ENCODE measurements around the gene ANKS1B. TPM values are rescaled to one million over a fixed set of nuclear protein-coding genes. Genes with fewer than 3 reads are reported as not detected.

Gene ANKS1B
- total RNA-seq, 1 donor from 2014 or later = 8.2 TPM

GRCh38 chr12:99302874-99303273 lies 681.9 kb downstream of the ANKS1B start:
- H3K4me1 ChIP-seq = no peaks in the 10 kb centered on the region
- H3K27ac ChIP-seq = no peak overlapping the region
- H3K36me3 ChIP-seq = no peaks in the 10 kb centered on the region
- TF ChIP-seq CTCF (IDR thresholded peaks at IDR 0.05) = no peak
- no peaks in the 10 kb centered on the region for H3K27me3 ChIP-seq
- intact Hi-C loops (cut with DNase I) = no loop called here
- no peaks in the 10 kb centered on the region for H3K9me3 ChIP-seq
- no peak overlapping the region for H3K4me3 ChIP-seq
- DNase-seq (ENCODE audit: low spot score in 2 of 2) = no peak

- no peak for TF ChIP-seq CTCF (IDR thresholded peaks at IDR 0.05)
- H3K4me3 ChIP-seq = no peak overlapping the region
- H3K27ac ChIP-seq = no peak overlapping the region
- intact Hi-C loops (cut with DNase I) = no loop called here
- H3K9me3 ChIP-seq = peaks cover 0 to 26% of the 10 kb centered on the region in 2 donors
- H3K36me3 ChIP-seq = no peaks in the 10 kb centered on the region
- H3K4me1 ChIP-seq = no peaks in the 10 kb centered on the region
- H3K27me3 ChIP-seq = no peaks in the 10 kb centered on the region
- DNase-seq (ENCODE audit: low spot score in 2 of 2) = no peak
Measured at GRCh38 chr12:99287136-99287535, 697.6 kb downstream of the ANKS1B start.

- TF ChIP-seq CTCF (IDR thresholded peaks at IDR 0.05) = no peak
- Histone ChIP-seq H3K4me1 (no peaks in the 10 kb centered on the region), H3K36me3 (no peaks in the 10 kb centered on the region), H3K27ac (no peak overlapping the region), H3K9me3 (no peaks in the 10 kb centered on the region), H3K27me3 (no peaks in the 10 kb centered on the region), H3K4me3 (no peak overlapping the region)
- intact Hi-C loops (cut with DNase I) = no loop called here
- no peak for DNase-seq (ENCODE audit: low spot score in 2 of 2)
Measured at GRCh38 chr12:99284161-99284560, 700.6 kb downstream of the ANKS1B start.

- no peaks in the 10 kb centered on the region for H3K36me3 ChIP-seq
- TF ChIP-seq CTCF (IDR thresholded peaks at IDR 0.05) = no peak
- no peak for DNase-seq (ENCODE audit: low spot score in 2 of 2)
- no peaks in the 10 kb centered on the region for H3K27me3 ChIP-seq
- intact Hi-C loops (cut with DNase I) = no loop called here
- no peak overlapping the region for H3K27ac ChIP-seq
- H3K4me1 ChIP-seq = no peaks in the 10 kb centered on the region
- no peak overlapping the region for H3K4me3 ChIP-seq
- no peaks in the 10 kb centered on the region for H3K9me3 ChIP-seq
Measured at GRCh38 chr12:99282624-99283023, 702.1 kb downstream of the ANKS1B start.

- Histone ChIP-seq H3K36me3 (no peaks in the 10 kb centered on the region), H3K4me3 (no peak overlapping the region), H3K4me1 (no peaks in the 10 kb centered on the region), H3K27ac (no peak overlapping the region), H3K9me3 (peaks cover 0 to under 1% of the 10 kb centered on the region in 2 donors), H3K27me3 (no peaks in the 10 kb centered on the region)
- TF ChIP-seq CTCF (IDR thresholded peaks at IDR 0.05) = no peak
- intact Hi-C loops (cut with DNase I) = no loop called here
- DNase-seq (ENCODE audit: low spot score in 2 of 2) = no peak
Measured at GRCh38 chr12:99282086-99282485, 702.6 kb downstream of the ANKS1B start.

GRCh38 chr12:99281277-99281676 lies 703.5 kb downstream of the ANKS1B start:
- TF ChIP-seq CTCF (IDR thresholded peaks at IDR 0.05) = no peak
- no peak for DNase-seq (ENCODE audit: low spot score in 2 of 2)
- Histone ChIP-seq H3K27ac (no peak overlapping the region), H3K4me3 (no peak overlapping the region), H3K9me3 (peaks cover 0 to 9% of the 10 kb centered on the region in 2 donors), H3K4me1 (no peaks in the 10 kb centered on the region), H3K27me3 (no peaks in the 10 kb centered on the region), H3K36me3 (no peaks in the 10 kb centered on the region)
- intact Hi-C loops (cut with DNase I) = no loop called here
